Measurements from ENCODE around the gene CD79B. TPM values are rescaled to one million over a fixed set of nuclear protein-coding genes. Genes with fewer than 3 reads are reported as not detected.

Gene CD79B
- total RNA-seq: 0.12 TPM in 1 of 2 replicates, not detected in the other

DNA sequence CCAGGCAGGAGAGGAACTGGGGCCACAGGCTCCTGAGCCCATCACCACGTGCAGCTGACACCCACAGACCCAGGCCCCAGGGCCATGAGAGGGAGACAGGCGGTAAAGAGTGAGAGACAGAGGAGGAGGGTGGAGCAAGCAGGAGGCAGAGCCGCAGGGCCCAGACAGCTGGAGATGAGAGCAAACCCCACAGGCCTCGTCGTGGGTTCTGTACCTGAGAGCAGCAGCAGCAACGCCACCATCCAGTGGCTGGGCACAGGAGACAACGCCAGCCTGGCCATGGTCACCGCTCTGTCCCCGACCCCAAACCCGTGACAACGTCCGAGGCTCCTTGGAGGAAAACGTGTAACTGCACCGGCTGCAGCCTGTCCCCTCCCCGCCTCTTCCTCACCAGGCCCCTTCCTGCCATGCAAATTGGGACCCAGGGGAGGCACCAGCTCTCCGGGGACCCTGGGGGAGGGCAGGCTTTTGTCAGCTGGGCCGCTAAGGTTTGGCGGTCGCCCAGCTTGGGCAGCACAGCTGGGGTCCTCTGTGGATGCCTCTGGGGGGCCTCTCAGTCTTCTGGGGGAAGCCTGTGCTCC, at the start of gene CD79B:
TSS of gene CD79B (minus strand) at position 351 of the 581 bp plus-strand sequence. CDS start at position 281, 70 bp downstream.

DNA sequence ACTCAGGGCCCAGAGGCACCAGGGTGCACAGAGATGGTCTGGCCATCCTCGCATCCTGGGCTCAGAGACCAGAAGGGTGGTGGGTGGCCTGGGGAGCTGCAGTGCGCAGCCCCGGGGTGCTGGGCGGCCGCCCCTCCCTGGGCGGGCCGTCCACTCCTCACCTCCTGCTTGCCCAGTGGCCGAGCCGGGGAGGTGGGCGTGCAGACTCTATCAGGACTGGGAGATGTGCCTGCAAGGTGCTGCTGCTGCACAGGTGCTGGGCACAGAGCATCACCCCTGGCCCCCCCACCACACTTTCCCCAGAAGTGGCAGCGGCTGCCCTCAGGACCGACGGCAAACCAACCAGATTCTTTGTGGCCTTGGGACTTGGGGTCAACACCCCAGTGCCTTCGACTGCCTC, 40.7 kb upstream of the CD79B start, which contains the start of gene SCN4A:
TSS of gene SCN4A (minus strand) at position 123 of the 400 bp plus-strand sequence. CDS start at position 46, 77 bp downstream.

DNA sequence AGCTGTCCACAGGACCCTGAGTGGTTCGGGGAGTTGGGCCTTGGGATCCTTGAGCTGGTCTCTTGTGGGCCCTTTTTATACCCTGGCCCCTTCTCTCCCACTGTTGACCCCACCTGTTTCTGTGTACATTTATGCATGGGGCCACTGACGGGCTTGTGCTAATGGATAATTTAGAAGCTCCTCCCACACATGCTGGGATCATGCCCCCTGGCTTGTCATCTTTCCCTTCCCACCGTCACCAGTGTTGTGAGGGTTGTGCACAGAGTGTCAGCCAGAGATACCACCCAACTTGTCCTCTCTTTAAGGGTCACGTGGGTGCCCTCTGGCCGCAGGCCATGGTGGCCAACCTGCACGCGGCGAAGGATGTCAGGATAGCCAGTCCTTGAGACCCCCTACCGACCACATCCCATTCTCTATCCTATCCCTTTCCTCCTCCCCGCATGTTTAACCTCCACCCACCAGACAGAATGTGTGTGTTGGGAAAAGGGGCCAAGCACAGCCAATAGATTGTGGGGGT, 13.3 kb downstream of the CD79B start, which contains the start of gene GH1:
TSS of gene GH1 (minus strand) at position 51 of the 517 bp plus-strand sequence. CDS start 63 bp downstream, outside the sequence.

GRCh38 chr17:63911041-63911635, 21.0 kb downstream of the CD79B start, which contains the start of gene CSHL1:
TSS of gene CSHL1 (minus strand) at chr17:63911258. CDS start at chr17:63911196, 62 bp downstream.

DNA sequence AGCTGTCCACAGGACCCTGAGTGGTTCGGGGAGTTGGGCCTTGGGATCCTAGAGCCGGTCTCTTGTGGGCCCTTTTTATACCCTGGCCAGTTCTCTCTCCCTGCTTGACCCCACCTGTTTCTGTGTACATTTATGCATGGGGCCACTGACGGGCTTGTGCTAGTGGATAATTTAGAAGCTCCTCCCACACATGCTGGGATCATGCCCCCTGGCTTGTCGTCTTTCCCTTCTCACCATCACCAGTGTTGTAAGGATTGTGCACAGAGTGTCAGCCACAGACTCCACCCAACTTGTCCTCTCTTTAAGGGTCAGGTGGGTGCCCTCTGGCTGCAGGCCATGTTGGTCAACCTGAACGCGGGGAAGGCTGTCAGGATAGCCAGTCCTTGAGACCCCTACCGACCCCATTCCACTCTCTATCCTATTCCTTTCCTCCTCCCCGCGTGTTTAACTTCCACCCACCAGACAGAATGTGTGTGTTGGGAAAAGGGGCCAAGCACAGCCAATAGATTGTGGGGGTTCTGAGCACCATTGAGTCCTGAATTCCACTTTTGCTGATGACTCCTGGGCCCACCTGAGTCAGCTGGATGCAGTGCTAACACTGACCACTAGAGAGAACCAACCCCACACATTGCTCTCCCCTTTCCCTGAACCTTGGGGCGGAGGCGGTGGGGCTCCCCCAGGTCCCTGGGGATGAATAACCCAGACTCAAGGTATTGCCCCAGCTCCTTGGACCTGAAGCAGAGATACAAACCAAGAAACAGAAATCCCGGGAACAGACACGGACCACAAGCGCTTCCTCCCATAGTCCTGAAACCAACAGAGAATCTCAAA, 35.4 kb downstream of the CD79B start, which contains the start of gene CSH1:
TSS of gene CSH1 (minus strand) at position 51 of the 831 bp plus-strand sequence. CDS start 63 bp downstream, outside the sequence.

DNA sequence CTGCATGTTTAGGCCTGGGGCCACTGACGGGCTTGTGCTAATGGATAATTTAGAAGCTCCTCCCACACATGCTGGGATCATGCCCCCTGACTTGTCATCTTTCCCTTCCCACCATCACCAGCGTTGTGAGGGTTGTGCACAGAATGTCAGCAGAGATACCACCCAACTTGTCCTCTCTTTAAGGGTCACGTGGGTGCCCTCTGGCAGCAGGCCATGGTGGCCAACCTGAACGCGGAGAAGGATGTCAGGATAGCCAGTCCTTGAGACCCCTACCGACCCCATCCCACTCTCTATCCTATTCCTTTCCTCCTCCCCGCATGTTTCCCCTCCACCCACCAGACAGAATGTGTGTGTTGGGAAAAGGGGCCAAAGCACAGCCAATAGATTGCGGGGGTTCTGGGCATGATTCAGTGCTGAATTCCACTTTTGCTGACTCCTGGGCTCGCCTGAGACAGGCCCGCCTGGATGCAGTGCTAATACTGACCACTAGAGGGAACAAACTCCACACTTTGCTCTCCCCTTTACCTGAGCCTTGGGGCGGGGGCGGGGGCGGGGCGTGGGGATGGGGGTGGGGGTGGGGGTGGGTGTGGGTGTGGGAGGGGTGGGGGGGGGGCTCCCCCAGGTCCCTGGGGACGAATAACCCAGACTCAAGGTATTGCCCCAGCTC, 50.1 kb downstream of the CD79B start, which contains the start of gene GH2:
TSS of gene GH2 (minus strand) at position 10 of the 667 bp plus-strand sequence. CDS start 143 bp downstream, outside the sequence.

Other genes starting within 250 kb of the CD79B start
- 2.5 and 2.8 TPM in 2 replicates for gene LIMD2, start 232.2 kb downstream of the CD79B start, total RNA-seq
- 18.8 and 22.4 TPM in 2 replicates for gene STRADA, start 190.5 kb downstream of the CD79B start, total RNA-seq
- gene CCDC47, start 158.7 kb downstream of the CD79B start, total RNA-seq: 88.6 and 100 TPM in 2 replicates
- gene DDX42, start 158.2 kb downstream of the CD79B start, total RNA-seq: 75.2 and 78.4 TPM in 2 replicates
- 54.9 and 99.6 TPM in 2 replicates for gene PSMC5, start 104.9 kb downstream of the CD79B start, total RNA-seq
- gene FTSJ3, start 104.7 kb downstream of the CD79B start, total RNA-seq: 63.1 and 73.0 TPM in 2 replicates
- gene SMARCD2, start 89.6 kb downstream of the CD79B start, total RNA-seq: 78.2 and 108 TPM in 2 replicates
- under 0.01 TPM in 1 of 2 replicates, not detected in the other for gene CSH2, start 58.7 kb downstream of the CD79B start, total RNA-seq
- not detected in 2 replicates for gene GH2, start 50.4 kb downstream of the CD79B start, total RNA-seq
- gene CSH1, start 35.8 kb downstream of the CD79B start, total RNA-seq: not detected in 2 replicates
- gene CSHL1, start 21.1 kb downstream of the CD79B start, total RNA-seq: not detected in 2 replicates
- not detected in 2 replicates for gene GH1, start 13.5 kb downstream of the CD79B start, total RNA-seq
- under 0.01 TPM in 2 replicates for gene SCN4A, start 40.6 kb upstream of the CD79B start, total RNA-seq
- gene PRR29, start 66.0 kb upstream of the CD79B start, total RNA-seq: 0.11 and 0.25 TPM in 2 replicates
- 1.2 and 3.4 TPM in 2 replicates for gene ICAM2, start 88.3 kb upstream of the CD79B start, total RNA-seq
- 13.8 and 33.4 TPM in 2 replicates for gene ERN1, start 197.8 kb upstream of the CD79B start, total RNA-seq

Measured in uterine smooth muscle cell (primary cell).